AG20443 (cell line): ENCODE data around the gene NOTUM.

Experiments used
- DNase-seq: peaks from one replicate; pipeline ENCODE4 v3.0.0; 2012; ENCODE audit warnings: low spot score, mixed read lengths

The NOTUM gene

DNA sequence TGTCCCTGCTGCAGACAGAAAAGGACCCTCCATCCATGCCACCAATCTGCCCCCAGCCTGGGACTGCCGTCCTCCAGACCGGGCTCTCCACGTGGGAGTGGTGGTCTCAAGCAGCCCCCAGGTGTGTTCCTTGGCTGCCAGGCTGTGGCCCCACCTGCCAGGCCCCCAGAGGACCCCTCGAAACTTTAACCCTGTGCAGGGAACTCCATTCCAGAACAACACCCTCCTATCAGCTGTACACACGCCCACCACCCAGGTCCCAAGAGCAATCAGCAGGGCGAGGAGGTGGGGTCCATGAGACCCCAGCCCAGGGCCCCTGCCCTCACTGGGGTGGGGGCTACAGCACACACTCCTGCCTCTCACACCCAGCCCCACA lies 25.3 kb downstream of the NOTUM start:
- no peak for DNase-seq

- no peak for DNase-seq
Observed at GRCh38 chr17:81934850-81935708, 25.9 kb downstream of the NOTUM start.

DNA sequence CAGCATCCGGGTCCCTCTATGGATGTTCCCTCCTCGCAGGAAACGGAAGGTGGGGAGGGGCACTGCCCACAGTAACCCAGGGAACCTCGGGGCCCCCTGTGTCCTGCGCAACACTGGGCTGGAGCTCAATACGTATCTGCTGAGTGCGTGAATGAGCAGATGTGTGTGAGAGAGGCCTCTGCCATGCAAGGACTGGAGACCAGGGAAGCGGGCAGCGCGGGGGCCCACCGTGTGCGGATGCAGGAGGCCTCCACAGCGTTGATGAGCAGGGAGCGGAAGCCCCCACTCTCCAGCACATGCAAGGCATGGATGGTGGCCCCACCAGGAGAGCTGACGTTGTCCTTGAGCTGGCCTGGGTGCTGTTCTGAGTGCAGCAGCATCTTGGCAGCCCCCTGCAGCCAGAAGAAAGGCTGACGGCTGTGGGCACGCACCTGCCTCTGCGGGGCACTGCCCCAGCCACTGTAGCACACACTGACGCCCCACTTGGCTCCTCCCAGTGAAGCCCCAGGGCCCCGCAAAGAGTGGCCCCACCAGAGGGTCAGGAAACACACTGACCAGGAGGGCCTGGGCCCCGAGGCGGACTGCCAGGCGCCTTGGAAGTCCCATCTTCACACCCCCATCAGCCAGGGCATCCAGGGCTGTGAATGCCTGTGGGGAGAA lies 26.8 kb downstream of the NOTUM start:
- no peak for DNase-seq

GRCh38 chr17:81933178-81933699 lies 27.7 kb downstream of the NOTUM start:
- DNase-seq, result no peak

DNA sequence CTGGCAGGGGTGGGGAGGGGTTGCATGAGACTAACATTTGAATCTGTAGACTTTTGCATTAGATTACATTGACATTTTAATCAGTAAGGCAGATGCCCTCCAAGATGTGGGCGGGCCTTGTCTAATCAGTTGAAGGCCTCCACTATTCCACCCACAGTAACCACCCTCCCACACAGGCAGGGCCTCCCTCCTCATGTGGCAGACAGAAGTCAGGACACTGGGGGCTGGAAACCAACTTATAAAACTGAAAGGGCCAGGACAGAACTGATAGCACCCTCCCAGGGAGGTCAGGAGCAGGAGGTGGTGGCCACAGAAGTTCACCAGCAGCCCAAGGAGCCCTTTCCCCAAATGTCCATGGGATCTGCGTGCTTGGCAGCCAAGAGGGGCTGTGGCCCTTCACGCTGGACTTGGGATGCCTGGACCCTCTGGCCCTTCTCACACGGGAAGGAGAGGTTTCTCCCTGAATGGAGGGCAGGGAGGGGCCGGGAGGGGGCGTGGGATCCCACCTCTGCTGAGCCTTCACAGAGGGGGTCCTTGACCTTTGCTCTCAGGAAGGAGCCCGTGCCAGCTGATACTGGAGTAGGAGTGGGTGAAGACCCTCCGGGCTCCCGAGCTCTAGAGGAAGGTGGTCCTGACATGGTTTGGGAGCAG lies 28.5 kb downstream of the NOTUM start:
- no peak for DNase-seq

DNA sequence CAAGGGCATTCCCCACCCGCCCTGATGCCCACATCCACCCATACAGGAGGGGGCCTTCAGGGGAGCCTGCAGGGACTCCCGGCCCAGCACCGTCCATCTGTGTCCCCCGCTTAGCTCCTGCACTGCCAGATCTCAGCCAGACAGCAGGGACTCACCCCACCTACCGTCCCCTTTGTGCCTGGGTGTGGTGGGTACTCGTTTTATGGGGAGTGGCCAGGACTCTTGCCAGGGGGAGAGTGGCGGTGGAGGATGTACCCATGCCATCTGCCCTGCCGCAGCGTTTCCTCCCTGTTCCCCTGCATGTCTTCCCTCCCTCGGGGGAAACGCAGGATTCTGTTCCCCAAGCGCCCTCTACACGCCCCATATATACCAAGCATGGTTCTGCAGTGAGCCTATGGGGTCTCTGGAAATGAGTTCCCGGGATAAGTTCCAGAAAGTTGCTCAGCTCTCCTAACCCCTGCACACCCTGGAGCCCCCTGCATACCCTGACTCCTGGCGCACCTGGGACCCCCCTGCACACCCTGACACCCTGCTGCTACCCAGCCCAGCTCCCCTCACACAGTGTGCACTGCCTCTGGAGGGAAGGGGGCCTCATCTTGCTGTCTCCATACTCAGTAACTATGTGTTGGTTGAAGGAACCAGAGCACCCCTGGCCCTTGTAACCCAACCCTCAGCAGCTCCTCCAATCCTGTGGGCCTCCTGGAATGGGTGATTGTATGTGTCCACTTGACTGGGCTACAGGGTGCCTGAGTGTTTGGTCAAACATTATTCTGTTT lies 29.2 kb downstream of the NOTUM start:
- no peak for DNase-seq

- no peak for DNase-seq
Observed at GRCh38 chr17:81931189-81931556, 29.8 kb downstream of the NOTUM start.

DNA sequence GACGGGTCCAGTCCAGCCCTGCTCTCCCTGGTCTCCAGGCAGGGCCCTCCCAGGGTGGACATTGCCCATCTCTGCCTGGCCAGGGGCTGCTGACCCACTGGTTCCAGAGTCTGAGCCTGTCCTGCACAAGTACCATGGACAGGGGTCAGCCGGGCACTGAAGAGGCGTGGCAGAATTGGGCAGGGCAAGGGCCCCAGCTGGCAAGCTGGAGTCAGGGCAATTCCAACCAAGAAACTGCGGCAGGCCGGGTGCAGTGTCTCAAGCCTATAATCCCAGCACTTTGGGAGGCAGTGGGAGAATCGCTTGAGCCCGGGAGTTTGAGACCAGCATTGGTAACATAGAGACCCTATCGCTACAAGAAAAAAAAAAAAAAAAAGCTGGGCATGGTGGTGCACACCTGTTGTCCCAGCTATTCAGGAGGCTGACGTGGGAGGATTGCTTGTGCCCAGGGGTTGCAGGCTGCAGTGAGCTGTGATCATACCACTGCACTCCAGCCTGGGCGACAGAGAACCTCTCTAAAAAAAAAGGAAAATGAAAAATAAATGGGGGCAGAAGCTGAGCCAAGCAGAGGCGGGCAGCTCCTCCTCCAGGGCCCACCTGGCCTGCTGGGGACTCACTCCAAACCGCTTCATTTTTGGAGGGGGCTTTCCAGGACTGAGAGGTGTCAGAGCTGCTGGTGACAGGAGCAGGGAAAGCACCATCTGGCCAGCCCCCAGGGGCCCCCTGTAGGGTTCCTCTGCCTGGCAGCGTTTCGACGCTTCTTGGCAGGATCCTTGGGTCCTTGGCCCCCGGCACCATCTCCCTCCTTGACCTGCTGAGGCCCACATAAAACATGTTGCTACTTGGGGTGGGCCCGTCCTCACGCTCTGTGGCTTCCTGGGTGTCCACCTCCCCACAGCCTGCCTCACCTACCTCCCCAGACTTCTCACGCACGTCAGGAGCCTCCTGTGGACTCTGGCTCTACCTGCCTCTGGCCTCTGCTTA lies 30.6 kb downstream of the NOTUM start:
- no peak for DNase-seq

DNA sequence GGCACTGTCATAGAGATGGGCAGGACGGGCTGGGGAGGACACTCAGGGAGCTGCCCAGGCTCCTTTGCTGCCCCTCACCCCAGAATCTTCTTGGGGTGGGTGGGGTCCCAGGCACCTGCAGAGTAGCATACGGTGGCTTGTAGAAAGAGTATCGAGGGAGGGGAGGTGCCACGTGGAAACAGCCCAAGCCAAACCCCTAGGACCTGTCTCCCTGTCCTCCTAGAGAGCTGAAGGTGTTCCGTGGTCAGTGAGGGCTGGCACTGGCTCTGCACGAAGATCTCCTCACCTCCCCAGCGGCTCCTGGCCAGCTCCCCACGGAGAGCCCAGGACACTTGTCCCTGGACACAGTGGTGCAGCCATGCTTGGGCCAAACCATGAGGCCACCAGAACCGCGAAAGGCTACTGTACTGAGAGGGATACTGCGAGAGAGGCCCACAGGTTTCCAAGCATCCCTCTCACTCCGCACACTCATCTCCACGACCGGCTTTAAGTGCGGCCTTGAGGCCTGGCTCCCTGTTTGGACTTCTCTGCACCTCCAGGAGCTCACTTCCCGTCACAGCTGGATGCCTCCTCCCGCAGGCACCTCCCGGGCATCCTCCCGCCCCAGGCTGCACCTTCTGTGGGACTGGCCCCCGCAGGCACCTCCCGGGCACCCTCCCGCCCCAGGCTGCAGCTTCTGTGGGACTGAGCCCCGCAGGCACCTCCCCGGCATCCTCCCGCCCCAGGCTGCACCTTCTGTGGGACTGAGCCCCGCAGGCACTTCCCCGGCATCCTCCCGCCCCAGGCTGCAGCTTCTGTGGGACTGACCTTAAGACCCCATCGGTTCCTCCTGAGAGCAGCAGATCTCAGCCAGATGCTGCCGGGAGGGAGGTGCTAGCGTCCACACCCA lies 31.5 kb downstream of the NOTUM start:
- no peak for DNase-seq

- no peak for DNase-seq
Observed at GRCh38 chr17:81928544-81929252, 32.3 kb downstream of the NOTUM start.

GRCh38 chr17:81927653-81928543 lies 33.1 kb downstream of the NOTUM start, which contains the start of gene MAFG:
MAFG (minus strand) TSS chr17:81927735; CDS start chr17:81923185, 4,550 bp downstream.
- peak; percentile 97 for DNase-seq

DNA sequence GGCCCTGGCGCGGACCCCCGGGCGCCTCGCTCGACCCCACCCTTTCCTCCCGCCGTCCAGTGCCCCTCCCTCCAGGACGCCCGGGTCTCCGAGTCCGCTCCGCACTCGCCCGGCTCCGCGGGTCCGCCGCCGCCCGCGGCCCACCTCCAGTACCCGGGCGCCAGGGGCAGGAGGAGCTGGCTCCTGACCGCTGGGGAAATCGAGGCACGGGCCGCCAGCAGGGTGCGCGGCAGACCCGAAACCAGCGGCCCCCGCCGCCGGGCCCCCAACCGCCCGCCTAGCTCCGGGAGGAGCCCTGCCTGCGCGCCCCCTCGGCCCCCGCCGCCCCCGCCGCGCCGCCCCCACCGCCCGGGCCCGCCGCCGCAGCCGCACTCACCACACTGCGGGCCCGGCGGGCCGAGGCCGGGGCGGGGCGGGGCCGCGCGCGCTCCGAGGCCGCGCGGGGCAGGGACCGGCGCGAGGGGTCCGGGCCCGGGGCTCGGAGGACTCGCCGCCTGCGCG lies 33.8 kb downstream of the NOTUM start:
- no peak for DNase-seq

- peak; percentile 85 for DNase-seq
Observed at GRCh38 chr17:81926451-81927151, 34.4 kb downstream of the NOTUM start.

DNA sequence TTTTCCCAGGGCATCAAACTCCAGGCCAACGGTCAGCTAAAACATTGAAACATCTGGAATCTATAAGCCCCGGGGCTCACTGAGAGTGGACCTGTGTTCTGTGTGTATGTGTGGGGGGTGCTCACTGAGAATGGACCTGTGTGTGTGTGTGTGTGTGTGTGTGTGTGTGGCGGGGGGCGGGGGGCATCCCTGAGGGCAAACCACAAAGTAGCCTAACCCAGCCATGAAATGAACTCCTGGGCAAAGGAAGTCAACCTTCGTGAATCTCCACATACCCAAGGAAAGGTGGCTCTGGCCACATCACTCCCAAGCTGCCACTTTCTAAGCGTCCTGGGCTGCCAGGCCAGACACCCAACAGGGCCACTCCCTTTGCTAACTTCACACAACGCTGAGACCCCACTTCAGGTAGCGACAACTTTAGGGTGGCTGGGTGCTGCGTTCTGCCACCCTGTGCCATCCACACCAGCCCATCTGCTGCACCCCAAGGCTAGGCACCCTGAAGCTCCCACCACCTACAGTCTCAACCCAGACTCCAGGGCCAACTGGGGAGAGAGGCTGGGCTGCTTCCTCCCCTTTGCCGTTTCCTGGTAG lies 35.0 kb downstream of the NOTUM start:
- no peak for DNase-seq

DNA sequence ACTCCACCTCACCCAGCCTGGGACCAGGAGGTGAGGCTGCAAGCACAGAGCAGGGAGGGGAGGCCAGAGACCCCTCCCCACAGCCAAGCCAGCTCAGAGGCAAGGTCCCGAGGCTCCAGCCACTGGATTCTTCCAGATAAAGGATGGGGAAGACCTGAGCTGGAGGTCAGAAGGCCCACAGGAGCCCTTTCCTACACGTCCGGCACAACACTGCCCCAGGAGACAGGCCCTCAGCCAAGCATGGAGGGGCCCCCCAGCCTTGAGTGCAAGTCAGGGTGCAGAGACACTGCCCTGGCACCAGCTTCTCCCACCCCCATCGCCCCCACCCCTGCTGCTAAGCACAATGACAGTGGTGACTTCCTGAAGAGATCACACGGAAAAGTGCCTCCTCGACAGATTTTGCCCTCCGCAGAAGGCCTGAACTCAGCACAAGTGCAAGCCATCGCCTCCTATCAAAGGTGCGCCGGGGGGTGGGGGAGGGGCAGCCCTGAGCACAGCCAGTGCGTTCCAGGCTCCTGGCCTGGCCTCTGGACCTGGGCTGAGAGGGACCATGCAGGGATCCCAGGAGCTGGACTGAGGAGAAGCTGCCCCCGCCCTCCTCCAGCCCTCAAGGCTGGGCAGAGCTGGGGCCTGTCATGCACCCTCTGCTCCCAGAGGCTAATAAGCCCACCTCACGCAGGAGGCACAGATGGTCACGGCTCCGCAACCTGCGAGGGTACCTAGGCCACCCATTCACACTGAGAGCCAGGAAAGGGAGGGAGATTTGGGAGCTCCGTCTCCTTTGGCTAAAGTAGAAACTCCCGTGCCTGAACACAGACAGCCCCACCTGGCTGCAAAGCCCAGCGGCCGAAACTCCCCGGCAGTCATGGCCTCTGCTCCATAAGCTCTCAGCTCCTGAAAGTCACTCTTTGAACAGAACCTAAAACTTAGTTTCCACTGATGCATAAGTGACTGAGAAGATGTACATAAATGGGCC lies 36.1 kb downstream of the NOTUM start:
- no peak for DNase-seq
